Measurements from ENCODE around the gene PARVA. TPM values are rescaled to one million over a fixed set of nuclear protein-coding genes. Genes with fewer than 3 reads are reported as not detected.
A peak's percentile ranks its signal among the peaks of the same experiment; 100 is the strongest.

Gene PARVA
- total RNA-seq, 4 donors from 2014 or later = 28.5 to 37.4 (median 32.2) TPM

DNA sequence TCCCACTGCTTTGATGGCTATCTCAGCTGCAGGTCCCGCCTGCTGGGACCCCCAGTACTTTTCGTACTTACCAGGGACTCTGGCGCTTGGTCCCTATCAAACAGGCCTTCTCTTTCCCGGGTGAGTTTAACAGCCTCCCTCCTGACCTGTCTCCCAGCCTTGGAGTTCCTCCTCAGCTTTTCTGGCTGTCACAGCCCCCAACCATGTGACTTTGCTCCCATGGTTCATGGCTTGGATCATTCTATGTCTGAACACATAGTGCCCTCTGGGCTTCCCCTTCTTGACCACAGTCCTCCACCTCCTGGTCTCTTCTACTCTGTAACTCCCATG lies 56.9 kb downstream of the PARVA start:
- Histone ChIP-seq H3K27ac (peak overlapping the region in 2 of 3 donors; percentile 15 to 32), H3K4me3 (replicated peaks in 1 of 3) (no peak overlapping the region), H3K4me1 (peaks cover 22 to 43% of the 10 kb centered on the region in 2 donors), H3K27me3 (no peaks in the 10 kb centered on the region), H3K9me3 (no peaks in the 10 kb centered on the region), H3K36me3 (no peaks in the 10 kb centered on the region)
- WGBS, 2 donors = 89 to 97% methylated on average over 4 of the region's 4 CpGs
- intact Hi-C loops (cut with DNase I) = no loop called here
- no peak for DNase-seq
- no peak for TF ChIP-seq POLR2A (IDR thresholded peaks at IDR 0.05)
- TF ChIP-seq, protein P1, sequence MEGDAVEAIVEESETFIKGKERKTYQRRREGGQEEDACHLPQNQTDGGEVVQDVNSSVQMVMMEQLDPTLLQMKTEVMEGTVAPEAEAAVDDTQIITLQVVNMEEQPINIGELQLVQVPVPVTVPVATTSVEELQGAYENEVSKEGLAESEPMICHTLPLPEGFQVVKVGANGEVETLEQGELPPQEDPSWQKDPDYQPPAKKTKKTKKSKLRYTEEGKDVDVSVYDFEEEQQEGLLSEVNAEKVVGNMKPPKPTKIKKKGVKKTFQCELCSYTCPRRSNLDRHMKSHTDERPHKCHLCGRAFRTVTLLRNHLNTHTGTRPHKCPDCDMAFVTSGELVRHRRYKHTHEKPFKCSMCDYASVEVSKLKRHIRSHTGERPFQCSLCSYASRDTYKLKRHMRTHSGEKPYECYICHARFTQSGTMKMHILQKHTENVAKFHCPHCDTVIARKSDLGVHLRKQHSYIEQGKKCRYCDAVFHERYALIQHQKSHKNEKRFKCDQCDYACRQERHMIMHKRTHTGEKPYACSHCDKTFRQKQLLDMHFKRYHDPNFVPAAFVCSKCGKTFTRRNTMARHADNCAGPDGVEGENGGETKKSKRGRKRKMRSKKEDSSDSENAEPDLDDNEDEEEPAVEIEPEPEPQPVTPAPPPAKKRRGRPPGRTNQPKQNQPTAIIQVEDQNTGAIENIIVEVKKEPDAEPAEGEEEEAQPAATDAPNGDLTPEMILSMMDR (IDR thresholded peaks at IDR 0.05) = no peak

DNA sequence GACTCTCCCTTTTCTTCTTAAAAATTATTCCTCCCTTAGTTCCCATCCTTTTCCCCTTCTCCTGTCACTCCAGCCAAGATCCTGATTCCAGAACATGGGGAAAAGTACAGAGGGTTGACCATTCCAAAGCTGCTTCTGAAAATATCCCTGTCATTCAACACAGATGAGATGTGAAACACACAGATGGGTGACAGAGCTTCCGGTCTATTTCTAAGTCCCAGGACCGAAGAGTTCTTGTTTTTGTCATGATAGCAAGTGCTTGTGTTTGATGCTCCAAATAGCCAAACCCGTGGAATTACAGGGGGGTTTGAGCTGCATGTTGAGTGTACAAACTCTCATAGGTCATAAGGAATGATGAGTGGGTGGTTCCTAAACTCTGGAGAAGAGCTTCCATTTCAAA lies 57.9 kb downstream of the PARVA start:
- no peaks in the 10 kb centered on the region for H3K27me3 ChIP-seq
- 77 to 86% methylated on average over 3 of the region's 3 CpGs for whole genome bisulfite sequencing, 2 donors
- intact Hi-C loops (cut with DNase I) = no loop called here
- no peak overlapping the region for H3K27ac ChIP-seq
- H3K4me1 ChIP-seq = peaks cover 22 to 39% of the 10 kb centered on the region in 2 donors
- TF ChIP-seq, protein P1 (IDR thresholded peaks at IDR 0.05) = no peak
- TF ChIP-seq POLR2A (IDR thresholded peaks at IDR 0.05) = no peak
- no peak for DNase-seq
- H3K9me3 ChIP-seq = no peaks in the 10 kb centered on the region
- H3K36me3 ChIP-seq = no peaks in the 10 kb centered on the region
- H3K4me3 ChIP-seq (replicated peaks in 1 of 3) = no peak overlapping the region

DNA sequence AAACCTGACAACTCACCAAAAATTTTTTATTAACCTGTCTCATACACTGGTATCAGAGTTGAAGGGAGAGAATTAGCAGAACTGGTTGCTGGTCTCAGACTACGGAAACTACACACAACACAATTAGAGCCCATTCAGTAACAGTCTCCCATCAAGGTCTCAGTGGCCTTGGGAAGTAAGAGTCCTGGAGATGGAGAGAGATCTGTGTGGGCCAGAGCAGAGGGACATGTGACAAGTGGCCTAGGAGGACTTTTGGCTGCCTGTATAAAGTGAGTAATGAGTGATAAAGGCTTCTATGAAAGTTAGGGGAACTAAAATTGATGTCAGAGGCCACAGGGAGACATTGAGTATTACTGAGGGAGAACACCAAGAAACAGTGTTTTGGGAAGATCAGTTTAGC lies 58.9 kb downstream of the PARVA start:
- no peaks in the 10 kb centered on the region for H3K27me3 ChIP-seq
- H3K36me3 ChIP-seq = no peaks in the 10 kb centered on the region
- H3K4me3 ChIP-seq (replicated peaks in 1 of 3) = no peak overlapping the region
- peaks cover 16 to 29% of the 10 kb centered on the region in 2 donors for H3K4me1 ChIP-seq
- H3K9me3 ChIP-seq = no peaks in the 10 kb centered on the region
- intact Hi-C loops (cut with DNase I) = no loop called here
- no peak for DNase-seq
- TF ChIP-seq, protein P1 (IDR thresholded peaks at IDR 0.05) = no peak
- no peak for TF ChIP-seq POLR2A (IDR thresholded peaks at IDR 0.05)
- 96 to 97% methylated on average over 1 of the region's 1 CpG for WGBS, 2 donors
- no peak overlapping the region for H3K27ac ChIP-seq

DNA sequence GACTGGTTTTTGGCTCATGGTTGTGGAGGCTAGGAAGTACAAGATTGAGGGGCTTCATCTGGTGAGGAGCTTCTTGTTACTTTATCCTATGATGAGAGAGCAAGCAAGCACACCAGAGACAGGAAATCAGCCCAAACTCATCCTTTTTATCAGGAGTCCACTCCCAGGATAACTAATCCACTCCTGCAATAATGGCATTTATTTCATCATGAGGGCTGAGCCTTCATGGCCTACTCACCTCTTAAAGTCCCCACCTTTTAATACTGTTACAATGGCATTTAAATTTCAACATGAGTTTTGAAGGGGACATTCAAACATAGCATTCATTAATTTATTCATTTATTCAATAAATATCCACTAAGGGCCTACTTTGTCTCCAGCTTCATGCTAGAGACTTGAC lies 60.9 kb downstream of the PARVA start:
- Histone ChIP-seq H3K27ac (no peak overlapping the region), H3K9me3 (no peaks in the 10 kb centered on the region), H3K4me1 (peaks cover 10 to 15% of the 10 kb centered on the region in 2 donors), H3K4me3 (replicated peaks in 1 of 3) (no peak overlapping the region), H3K36me3 (no peaks in the 10 kb centered on the region), H3K27me3 (no peaks in the 10 kb centered on the region)
- no peak for TF ChIP-seq POLR2A (IDR thresholded peaks at IDR 0.05)
- TF ChIP-seq, protein P1 (IDR thresholded peaks at IDR 0.05) = no peak
- DNase-seq = no peak
- intact Hi-C loops (cut with DNase I) = no loop called here

DNA sequence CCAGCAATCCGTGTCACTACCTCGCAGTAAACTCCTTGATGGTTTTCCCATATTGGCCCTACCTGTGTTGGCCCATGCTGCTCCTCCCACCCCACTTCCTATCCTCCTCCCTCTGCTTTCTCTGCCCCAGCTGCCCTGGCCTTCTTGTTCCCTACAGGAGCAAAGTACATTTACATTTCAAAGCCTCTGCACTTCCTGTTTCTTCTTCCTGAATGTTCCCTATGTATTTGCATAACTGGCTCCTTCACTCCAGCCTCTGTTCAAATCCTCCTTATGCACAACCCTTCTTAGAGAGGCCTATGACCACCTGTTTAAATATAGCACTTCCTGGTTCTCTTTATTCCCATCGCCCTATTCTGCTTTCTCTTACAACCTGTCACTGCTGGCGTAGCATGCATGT lies 62.2 kb downstream of the PARVA start:
- Histone ChIP-seq H3K9me3 (no peaks in the 10 kb centered on the region), H3K4me1 (peaks cover 0 to 2% of the 10 kb centered on the region in 2 donors), H3K27ac (no peak overlapping the region), H3K4me3 (replicated peaks in 1 of 3) (no peak overlapping the region), H3K36me3 (no peaks in the 10 kb centered on the region), H3K27me3 (no peaks in the 10 kb centered on the region)
- DNase-seq = no peak
- intact Hi-C loops (cut with DNase I) = no loop called here
- no peak for TF ChIP-seq POLR2A (IDR thresholded peaks at IDR 0.05)
- TF ChIP-seq, protein P1 (IDR thresholded peaks at IDR 0.05) = no peak
- WGBS, 2 donors = 92 to 93% methylated on average over 4 of the region's 4 CpGs

Data from thyroid gland (tissue), 4 donors.